Lung (tissue), 12 donors: Measurements from ENCODE around the gene SLFN12. TPM values are rescaled to one million over a fixed set of nuclear protein-coding genes. Genes with fewer than 3 reads are reported as not detected.

Experiments used
- ATAC-seq: fragments of 200-7000 bp; cut with Tn5 transposase; one replicate; pipeline ENCODE4 v1.9.1; 2020; ENCODE audit warnings: moderate number of reproducible peaks; ENCODE audit not compliant: insufficient read depth, low FRiP score
- DNase-seq, 3 donors: peaks; one replicate each; pipeline ENCODE4 v3.0.0-alpha.2; 2013 to 2017
- H3K27ac ChIP-seq, 2 donors: one replicate each; pipeline ENCODE4 v1.5.1; 2013; ENCODE audit warnings: mild to moderate bottlenecking in 2 of 2, moderate library complexity in 2 of 2, control low read depth in 1 of 2, inconsistent platforms in 1 of 2, low read depth in 1 of 2, low read length in 1 of 2
- H3K27me3 ChIP-seq, 3 donors: one replicate each; pipeline ENCODE4 v1.5.1; 2013; ENCODE audit warnings: low read length in 2 of 3; ENCODE audit not compliant: control insufficient read depth in 3 of 3, insufficient read depth in 3 of 3
- H3K36me3 ChIP-seq, 4 donors: one replicate each; pipeline ENCODE4 v1.5.1; 2013; ENCODE audit warnings: low read length in 4 of 4, mild to moderate bottlenecking in 1 of 4, moderate library complexity in 1 of 4; ENCODE audit not compliant: control insufficient read depth in 4 of 4, insufficient read depth in 4 of 4
- H3K4me1 ChIP-seq, 5 donors: one replicate each; pipeline ENCODE4 v1.5.1; 2013; ENCODE audit warnings: low read length in 5 of 5, mild to moderate bottlenecking in 2 of 5, moderate library complexity in 1 of 5; ENCODE audit not compliant: control insufficient read depth in 5 of 5, insufficient read depth in 5 of 5
- H3K4me3 ChIP-seq: one replicate; pipeline ENCODE4 v1.5.1; 2013; ENCODE audit warnings: mild to moderate bottlenecking, control low read depth, moderate library complexity
- H3K9ac ChIP-seq, 2 donors: one replicate each; pipeline ENCODE4 v1.5.1; 2013; ENCODE audit warnings: low read length in 2 of 2, control low read depth in 1 of 2; ENCODE audit not compliant: insufficient read depth in 1 of 2
- H3K9me3 ChIP-seq, 4 donors: one replicate each; pipeline ENCODE4 v1.5.1; 2013; ENCODE audit warnings: low read length in 3 of 4, mild to moderate bottlenecking in 1 of 4, moderate library complexity in 1 of 4; ENCODE audit not compliant: control insufficient read depth in 4 of 4, insufficient read depth in 3 of 4
- CTCF ChIP-seq: IDR thresholded peaks from 2 replicates; pipeline ENCODE4 v1.5.1; 2012; ENCODE audit warnings: mild to moderate bottlenecking; ENCODE audit errors: control extremely low read depth, extremely low read depth
- WGBS, 2 donors: extraction: QIAGEN DNeasy Blood & Tissue Kit; methylation state at CpG; one replicate each; pipeline ENCODE4 v1.1.7; 2013; 5-methylcytosine and 5-hydroxymethylcytosine counted together
- polyA plus RNA-seq, 2 donors: library from polyadenylated mRNA; stranded (reverse); fragments of 200-250 nt; gene quantifications; one replicate each; pipeline ENCODE4 v1.2.1, GENCODE V29; 2013
- total RNA-seq, 2 donors: library from RNA; depleted of rRNA in 1 of 2; stranded (reverse); fragments of >200 nt in 1 of 2; gene quantifications; one replicate each; pipeline ENCODE4 v1.2.1, GENCODE V29; 2014 to 2021
- donor health status: control.
- donor health status: control.
- donor health status: Bipolar disorder and iron deficiency.
- donor health status: healthy.
- donor health status: DM: yes; HTN: yes; CAD: no.

The SLFN12 gene
- total and polyA plus RNA-seq, 4 donors = 2.9 to 27.4 (median 8.0) TPM

DNA sequence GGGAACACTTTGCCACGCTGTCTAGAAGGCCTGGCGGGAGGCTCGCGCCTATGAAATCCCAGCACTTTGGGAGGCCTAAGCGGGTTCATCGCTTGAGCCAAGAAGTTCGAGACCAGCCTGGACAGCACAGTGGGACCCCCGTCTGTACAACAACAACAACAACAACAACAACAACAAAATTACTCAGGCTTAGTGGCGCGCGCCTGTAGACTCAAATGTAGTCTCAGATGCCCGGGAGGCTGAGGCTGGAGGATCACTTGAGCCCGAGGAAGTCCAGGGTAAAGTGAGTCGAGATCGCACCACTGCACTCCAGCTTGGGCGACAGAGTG lies 16.6 kb upstream of the SLFN12 start:
- TF ChIP-seq CTCF = no peak

DNA sequence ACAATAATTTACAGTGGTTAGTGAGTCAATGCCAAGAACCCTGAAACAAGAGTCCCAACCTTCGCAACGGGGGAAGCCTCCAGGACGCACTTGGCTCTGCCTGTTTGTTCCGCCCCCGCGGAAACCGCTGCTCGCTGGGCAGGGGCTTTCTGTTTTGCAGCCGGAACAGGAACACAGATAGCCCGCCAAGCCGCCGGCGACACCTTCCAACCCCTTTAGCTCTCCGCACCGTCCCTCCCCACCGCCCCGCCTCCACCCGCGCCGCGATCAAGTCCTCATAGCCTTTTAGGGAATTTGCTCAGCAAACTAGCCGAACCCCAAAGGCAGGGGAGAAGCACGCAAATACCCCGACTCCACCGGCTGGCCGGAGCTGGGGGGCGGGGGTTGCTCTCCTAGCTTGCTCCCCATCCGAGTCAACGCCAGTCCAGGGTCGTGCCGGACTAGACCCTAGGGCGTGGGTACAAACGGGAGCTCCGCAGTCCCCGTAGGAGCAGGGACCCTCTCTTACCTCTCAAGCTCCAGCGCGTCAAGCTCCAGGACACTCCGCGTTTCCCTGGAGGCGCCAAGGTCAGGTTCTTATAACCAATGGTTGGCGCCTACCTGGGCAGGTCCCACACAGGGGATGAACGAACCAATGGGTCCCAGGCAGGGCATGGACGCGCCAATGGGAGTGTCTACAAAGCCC lies 16.1 kb upstream of the SLFN12 start, which contains the start of gene SLFN13:
Gene SLFN13, minus strand, starts transcription at position 553 of the 685 bp plus-strand sequence. CDS start 3,086 bp downstream, outside the sequence.
- peak within 1 kb of the TSS in 1 of 2 donors; percentile 78 for H3K27ac ChIP-seq
- TF ChIP-seq CTCF = no peak
- peaks cover 0 to 2% (median 0%) of the 10 kb centered on the region in 4 donors for H3K9me3 ChIP-seq
- ATAC-seq (peak; percentile 90), DNase-seq (peak; percentile 64 to 80 (median 67))
- H3K36me3 ChIP-seq = no peaks in the 10 kb centered on the region
- peak within 1 kb of the TSS in 1 of 2 donors; percentile 77 for H3K9ac ChIP-seq
- peaks cover 0 to 16% (median 4%) of the 10 kb centered on the region in 5 donors for H3K4me1 ChIP-seq
- H3K27me3 ChIP-seq = peaks cover 0 to 71% (median 24%) of the 10 kb centered on the region in 3 donors
- H3K4me3 ChIP-seq = peak within 1 kb of the TSS; percentile 56
- WGBS, 2 donors = 1 to 5% methylated on average over 43 to 44 of the region's 44 CpGs

More for the DNA sequence above, 16.6 kb upstream of the SLFN12 start:
- Histone ChIP-seq H3K4me1 (peaks cover 0 to 16% (median 4%) of the 10 kb centered on the region in 5 donors), H3K4me3 (no peak overlapping the region), H3K36me3 (no peaks in the 10 kb centered on the region), H3K9ac (peak overlapping the region in 1 of 2 donors; percentile 23), H3K9me3 (peaks cover 0 to 2% (median 0%) of the 10 kb centered on the region in 4 donors), H3K27me3 (peaks cover 0 to 70% (median 24%) of the 10 kb centered on the region in 3 donors), H3K27ac (no peak overlapping the region)
- no peak for ATAC-seq
- WGBS, 2 donors = 16 to 39% methylated on average over 16 of the region's 16 CpGs
- DNase-seq = no peak

GRCh38 chr17:35447499-35447898 lies 15.2 kb upstream of the SLFN12 start:
- H3K4me3 ChIP-seq = no peak overlapping the region
- peaks cover 0 to 65% (median 24%) of the 10 kb centered on the region in 3 donors for H3K27me3 ChIP-seq
- no peaks in the 10 kb centered on the region for H3K36me3 ChIP-seq
- WGBS, 2 donors = 47 to 51% methylated on average over 3 of the region's 3 CpGs
- ATAC-seq (no peak), DNase-seq (no peak)
- peaks cover 0 to 16% (median 4%) of the 10 kb centered on the region in 5 donors for H3K4me1 ChIP-seq
- TF ChIP-seq CTCF = no peak
- peaks cover 0 to 2% (median 0%) of the 10 kb centered on the region in 4 donors for H3K9me3 ChIP-seq
- H3K27ac ChIP-seq = no peak overlapping the region
- peak overlapping the region in 1 of 2 donors; percentile 13 for H3K9ac ChIP-seq
